ENCODE results near the gene SECISBP2. TPM values are rescaled to one million over a fixed set of nuclear protein-coding genes. Genes with fewer than 3 reads are reported as not detected.
"Not testable (repeated sequence)": the region's sequence is repeated elsewhere in the genome, so short reads cannot be mapped to it uniquely, and the experiment has no call there.

The SECISBP2 gene
- total RNA-seq, 1 experiment from 2014 or later, result 15.7 TPM

DNA sequence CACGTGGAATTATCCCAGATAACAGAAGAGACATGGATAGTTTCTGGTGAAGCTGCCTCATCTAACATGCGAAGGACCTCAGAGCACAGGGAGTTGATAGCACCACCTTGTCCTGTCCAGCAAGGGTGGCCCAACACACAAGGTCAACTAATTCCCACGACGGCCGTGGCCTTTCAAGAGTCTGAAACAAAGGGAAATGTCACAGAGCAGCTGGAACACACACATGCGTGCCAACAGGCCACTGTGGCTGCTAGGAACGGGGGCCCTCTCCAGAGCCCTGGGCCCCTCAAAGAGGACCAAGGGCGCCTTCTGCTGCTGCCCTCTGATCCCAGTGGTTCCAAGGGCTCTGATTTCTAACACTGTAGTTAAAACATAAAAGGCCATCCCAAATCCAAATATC lies 50.7 kb downstream of the SECISBP2 start:
- H3K27ac ChIP-seq (ENCODE audit: low read length), result no peak overlapping the region
- H3K9me2 ChIP-seq (replicated peaks; ENCODE audit: low read length), result no peaks in the 10 kb centered on the region
- ATAC-seq (no peak), DNase-seq (no peak)
- intact Hi-C loops (cut with micrococcal nuclease), result no loop called here
- H3K9me3 ChIP-seq (ENCODE audit: low read length), result no peaks in the 10 kb centered on the region
- no peak overlapping the region for H3K4me2 ChIP-seq (ENCODE audit: low read length)
- no peaks in the 10 kb centered on the region for H3K36me3 ChIP-seq (ENCODE audit: low read depth, low read length)
- ChIA-PET CTCF (no interaction called here), POLR2A (ENCODE audit: unreplicated experiment) (no interaction called here)
- H3K4me3 ChIP-seq (ENCODE audit: low read length), result no peak overlapping the region
- H3K79me2 ChIP-seq (ENCODE audit: low read length), result no peaks in the 10 kb centered on the region
- no peak overlapping the region for H3K9ac ChIP-seq (ENCODE audit: low read length)
- H3F3A ChIP-seq (ENCODE audit: low read length, unreplicated experiment), result no peaks in the 10 kb centered on the region
- no peaks in the 10 kb centered on the region for H3K4me1 ChIP-seq (ENCODE audit: insufficient read depth, low read length)
- no peaks in the 10 kb centered on the region for H3K27me3 ChIP-seq (ENCODE audit: low read length)
- no TSS peak for BruUV-seq (replicated peaks)
- H2AFZ ChIP-seq (ENCODE audit: low read length), result no peak overlapping the region
- no peaks in the 10 kb centered on the region for H4K20me1 ChIP-seq (ENCODE audit: low read length)
- TF ChIP-seq EZH2phosphoT487 (IDR thresholded peaks at IDR 0.05; ENCODE audit: borderline replicate concordance, low read length) (no peak), EZH2 (IDR thresholded peaks at IDR 0.05; ENCODE audit: low read length, unreplicated experiment) (no peak)

GRCh38 chr9:89370593-89370992 lies 52.3 kb downstream of the SECISBP2 start:
- Histone ChIP-seq H4K20me1 (ENCODE audit: low read length) (no peaks in the 10 kb centered on the region), H3K9me3 (ENCODE audit: low read length) (no peaks in the 10 kb centered on the region), H3K9me2 (replicated peaks; ENCODE audit: low read length) (no peaks in the 10 kb centered on the region), H3K4me3 (ENCODE audit: low read length) (no peak overlapping the region), H3K36me3 (ENCODE audit: low read depth, low read length) (no peaks in the 10 kb centered on the region), H3K79me2 (ENCODE audit: low read length) (no peaks in the 10 kb centered on the region), H2AFZ (ENCODE audit: low read length) (no peak overlapping the region), H3F3A (ENCODE audit: low read length, unreplicated experiment) (no peaks in the 10 kb centered on the region), H3K4me1 (ENCODE audit: insufficient read depth, low read length) (no peaks in the 10 kb centered on the region), H3K4me2 (ENCODE audit: low read length) (no peak overlapping the region), H3K9ac (ENCODE audit: low read length) (no peak overlapping the region), H3K27ac (ENCODE audit: low read length) (no peak overlapping the region), H3K27me3 (ENCODE audit: low read length) (no peaks in the 10 kb centered on the region)
- DNase-seq, result no peak
- ATAC-seq, result no peak
- ChIA-PET POLR2A (ENCODE audit: unreplicated experiment) (no interaction called here), CTCF (no interaction called here)
- BruUV-seq (replicated peaks), result no TSS peak
- intact Hi-C loops (cut with micrococcal nuclease), result no loop called here
- TF ChIP-seq CTCF (conservative IDR thresholded peaks at IDR 0.05; ENCODE audit: low read depth, low read length), result no peak
- no peak for TF ChIP-seq EZH2phosphoT487 (IDR thresholded peaks at IDR 0.05; ENCODE audit: borderline replicate concordance, low read length)
- no peak for TF ChIP-seq EZH2 (IDR thresholded peaks at IDR 0.05; ENCODE audit: low read length, unreplicated experiment)

DNA sequence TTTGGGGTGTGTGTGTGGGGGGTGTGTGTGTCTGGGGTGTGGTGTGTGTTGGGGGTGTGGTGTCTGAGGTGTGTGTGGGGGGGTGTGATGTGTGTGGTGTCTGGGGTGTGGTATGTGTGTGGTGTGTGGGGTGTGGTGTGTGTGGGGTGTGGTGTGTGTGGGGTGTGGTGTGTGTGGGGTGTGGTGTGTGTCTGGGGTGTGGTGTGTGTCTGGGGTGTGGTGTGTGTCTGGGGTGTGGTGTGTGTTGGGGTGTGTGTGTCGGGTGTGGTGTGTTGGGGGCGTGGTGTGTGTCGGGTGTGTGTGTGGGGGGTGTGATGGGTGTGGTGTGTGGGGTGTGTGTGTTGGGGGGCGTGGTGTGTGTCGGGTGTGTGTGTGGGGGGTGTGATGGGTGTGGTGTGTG lies 53.5 kb downstream of the SECISBP2 start:
- H3K27ac ChIP-seq (ENCODE audit: low read length); H3K4me1 ChIP-seq (ENCODE audit: insufficient read depth, low read length); DNase-seq; H3K27me3 ChIP-seq (ENCODE audit: low read length); H4K20me1 ChIP-seq (ENCODE audit: low read length); H3K36me3 ChIP-seq (ENCODE audit: low read depth, low read length); POLR2A ChIA-PET (ENCODE audit: unreplicated experiment); H2AFZ ChIP-seq (ENCODE audit: low read length); H3K9ac ChIP-seq (ENCODE audit: low read length); H3K4me2 ChIP-seq (ENCODE audit: low read length); H3F3A ChIP-seq (ENCODE audit: low read length, unreplicated experiment); BruUV-seq (replicated peaks); H3K4me3 ChIP-seq (ENCODE audit: low read length); CTCF ChIA-PET; intact Hi-C loops (cut with micrococcal nuclease); H3K79me2 ChIP-seq (ENCODE audit: low read length); ATAC-seq; H3K9me3 ChIP-seq (ENCODE audit: low read length); H3K9me2 ChIP-seq (replicated peaks; ENCODE audit: low read length): not testable (repeated sequence)

DNA sequence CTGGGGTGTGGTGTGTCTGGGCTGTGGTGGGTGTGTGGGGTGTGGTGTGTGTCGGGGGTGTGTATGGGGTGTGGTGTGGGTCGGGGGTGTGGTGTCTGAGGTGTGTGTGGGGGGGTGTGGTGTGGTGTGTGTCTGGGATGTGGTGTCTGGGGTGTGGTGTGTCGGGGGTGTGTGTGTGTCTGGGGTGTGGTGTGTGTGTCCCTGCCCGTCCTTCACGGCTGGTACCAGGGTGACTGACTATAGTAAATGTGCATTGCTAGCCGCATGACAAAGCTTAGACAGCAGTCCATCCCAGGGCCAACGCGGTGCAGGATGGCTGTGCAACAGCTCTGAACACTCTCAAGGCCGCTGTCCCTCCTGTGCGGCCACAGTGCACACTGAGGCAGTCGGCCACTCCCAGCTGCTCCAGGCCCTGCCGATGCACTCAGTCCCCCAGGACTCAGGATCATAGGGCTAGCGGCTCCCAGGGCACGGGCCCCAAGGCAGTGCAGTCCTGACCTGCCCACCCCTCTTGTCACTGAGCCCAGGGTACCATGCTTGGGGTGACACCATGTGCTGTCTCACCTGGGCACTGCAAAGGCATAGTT lies 54.0 kb downstream of the SECISBP2 start:
- no peak overlapping the region for H3K9ac ChIP-seq (ENCODE audit: low read length)
- no peak overlapping the region for H3K27ac ChIP-seq (ENCODE audit: low read length)
- no peaks in the 10 kb centered on the region for H4K20me1 ChIP-seq (ENCODE audit: low read length)
- H3K4me2 ChIP-seq (ENCODE audit: low read length), result no peak overlapping the region
- ChIA-PET CTCF (no interaction called here), POLR2A (ENCODE audit: unreplicated experiment) (no interaction called here)
- no peak overlapping the region for H3K4me3 ChIP-seq (ENCODE audit: low read length)
- no peaks in the 10 kb centered on the region for H3K4me1 ChIP-seq (ENCODE audit: insufficient read depth, low read length)
- no peaks in the 10 kb centered on the region for H3F3A ChIP-seq (ENCODE audit: low read length, unreplicated experiment)
- H3K79me2 ChIP-seq (ENCODE audit: low read length), result no peaks in the 10 kb centered on the region
- DNase-seq (peak; percentile 5), ATAC-seq (no peak)
- no peak for TF ChIP-seq EZH2phosphoT487 (IDR thresholded peaks at IDR 0.05; ENCODE audit: borderline replicate concordance, low read length)
- no peak for TF ChIP-seq CTCF (conservative IDR thresholded peaks at IDR 0.05; ENCODE audit: low read depth, low read length)
- no peak for TF ChIP-seq EZH2 (IDR thresholded peaks at IDR 0.05; ENCODE audit: low read length, unreplicated experiment)
- intact Hi-C loops (cut with micrococcal nuclease), result no loop called here
- H3K9me2 ChIP-seq (replicated peaks; ENCODE audit: low read length), result no peaks in the 10 kb centered on the region
- H3K27me3 ChIP-seq (ENCODE audit: low read length), result no peaks in the 10 kb centered on the region
- no peaks in the 10 kb centered on the region for H3K36me3 ChIP-seq (ENCODE audit: low read depth, low read length)
- H2AFZ ChIP-seq (ENCODE audit: low read length), result no peak overlapping the region
- H3K9me3 ChIP-seq (ENCODE audit: low read length), result no peaks in the 10 kb centered on the region
- no TSS peak for BruUV-seq (replicated peaks)

Data from PC-3 (cell line).